Spleen (tissue), 7 donors: ENCODE data around the gene PPIL6.

Experiments used
- CTCF ChIP-seq, 11 experiments: fragments of 200-600 bp in 7 of 11; fragments of 450-650 bp in 4 of 11; sonication (generic) in 4 of 11; IDR thresholded peaks in 8 of 11; conservative IDR thresholded peaks in 3 of 11; 1 replicate in 7 of 11; 2 replicates in 4 of 11; pipeline versions ENCODE4 v1.4.0 to v1.8.0; 2016 to 2021; ENCODE audit warnings: antibody characterized with exemption in 11 of 11, inconsistent platforms in 4 of 11, mild to moderate bottlenecking in 1 of 11
- POLR2A ChIP-seq, 3 donors: fragments of 450-650 bp; IDR thresholded peaks; one replicate each; pipeline ENCODE4 v1.5.1; 2017; ENCODE audit warnings: antibody characterized with exemption in 3 of 3, mild to moderate bottlenecking in 1 of 3
- POLR2AphosphoS5 ChIP-seq, 3 donors: sonication (generic); formaldehyde crosslinking; IDR thresholded peaks; one replicate each; pipeline ENCODE4 v1.5.1; 2017; ENCODE audit warnings: antibody characterized with exemption in 3 of 3
- donor health status: DM: no; HTN: no; CAD: no; lungs with moderate emphysema.
- donor health status: DM: no; HTN: no; CAD: no.
- donor health status: DM: no; HTN: no; CAD: no.

GRCh38 chr6:109411034-109411433 lies 29.4 kb downstream of the PPIL6 start:
- no peak for TF ChIP-seq CTCF (IDR thresholded peaks at IDR 0.05 in 8 of 11, conservative IDR thresholded peaks at IDR 0.05 in 3 of 11)
- no peak for TF ChIP-seq POLR2A (IDR thresholded peaks at IDR 0.05)
- TF ChIP-seq POLR2AphosphoS5 (IDR thresholded peaks at IDR 0.05) = no peak
